ENCODE results near the gene ESYT3. TPM values are rescaled to one million over a fixed set of nuclear protein-coding genes. Genes with fewer than 3 reads are reported as not detected.

Gene ESYT3
- total RNA-seq, 1 experiment from 2014 or later: 6.3 TPM

GRCh38 chr3:138438896-138439295 lies 4.5 kb downstream of the ESYT3 start:
- Histone ChIP-seq H3K23ac (ENCODE audit: insufficient read length, low read depth, low read length) (no peak overlapping the region), H2BK120ac (ENCODE audit: low read depth, low read length, poor library complexity, severe bottlenecking) (no peak overlapping the region), H3K9me3 (ENCODE audit: control insufficient read depth, low read depth, low read length) (no peaks in the 10 kb centered on the region), H4K20me1 (ENCODE audit: control insufficient read depth, insufficient read depth, insufficient read length) (no peaks in the 10 kb centered on the region), H3K4me1 (ENCODE audit: insufficient read depth, low read length) (no peaks in the 10 kb centered on the region), H4K5ac (ENCODE audit: insufficient read length, low read depth, low read length) (no peak overlapping the region), H3K14ac (ENCODE audit: insufficient read depth, low read length) (no peak overlapping the region), H2BK20ac (ENCODE audit: low read depth, low read length, poor library complexity, severe bottlenecking) (no peak overlapping the region), H3K79me1 (ENCODE audit: insufficient read depth, low read depth, low read length, poor library complexity, severe bottlenecking) (no peaks in the 10 kb centered on the region), H2AFZ (ENCODE audit: low read length) (no peak overlapping the region), H3K27me3 (ENCODE audit: insufficient read depth, low read length) (peaks cover 6% of the 10 kb centered on the region; the same call in 1 of the 2 replicates), H3K27ac (ENCODE audit: insufficient read length, low read depth, low read length) (no peak overlapping the region), H2AK5ac (ENCODE audit: insufficient read length, low read length) (no peak overlapping the region), H3K18ac (ENCODE audit: insufficient read length, low read depth, low read length) (no peak overlapping the region), H2BK5ac (ENCODE audit: insufficient read length, low read length) (no peak overlapping the region), H4K91ac (ENCODE audit: insufficient read length, low read depth, low read length) (no peak overlapping the region), H3K4me2 (ENCODE audit: insufficient read depth, insufficient read length, low read length) (no peak overlapping the region), H2BK12ac (ENCODE audit: insufficient read length, low read depth, low read length) (no peak overlapping the region), H2BK15ac (ENCODE audit: low read depth, low read length) (no peak overlapping the region), H3K9ac (ENCODE audit: extremely low read depth, insufficient read length, low read length) (no peak overlapping the region), H3K79me2 (ENCODE audit: insufficient read depth, low read length) (no peaks in the 10 kb centered on the region), H3T11ph (ENCODE audit: low read length) (no peak overlapping the region), H3K4ac (ENCODE audit: low read depth, low read length) (no peak overlapping the region), H3K56ac (ENCODE audit: insufficient read length, low read depth, low read length) (no peak overlapping the region), H3K23me2 (ENCODE audit: insufficient read length, low read depth, low read length, poor library complexity, severe bottlenecking) (peaks cover 14% of the 10 kb centered on the region), H4K8ac (replicated peaks; ENCODE audit: insufficient read length, low read depth, low read length) (no peak overlapping the region)
- no CpG with 5 or more reads among the region's 11 CpGs for WGBS (ENCODE audit: extremely low coverage, insufficient read length, low lambda C conversion rate)
- Mint-ChIP-seq H3K36me3 (ENCODE audit: insufficient read depth in 1 of 3, low read depth in 3 of 3) (peaks cover 0 to 5% (median 2%) of the 10 kb centered on the region in 3 experiments; a peak in 3 of 7 replicates), H3K9me3 (peaks cover 4% of the 10 kb centered on the region in 2 experiments; a peak in 2 of 5 replicates), H3K4me3 (no peak overlapping the region), H3K27ac (no peak overlapping the region), H3K27me3 (ENCODE audit: low read depth) (peaks cover 40% of the 10 kb centered on the region), H3K4me1 (peaks cover 18 to 24% of the 10 kb centered on the region in 2 experiments)
- DNase-seq: peak; percentile 22
- TF ChIP-seq CTCF (conservative IDR thresholded peaks at IDR 0.05): no peak
